H4 (cell line): ENCODE data around the gene SMLR1. TPM values are rescaled to one million over a fixed set of nuclear protein-coding genes. Genes with fewer than 3 reads are reported as not detected.

Source experiments
- total RNA-seq: library from RNA; depleted of rRNA; stranded (reverse); fragments of >200 nt; shearing (Covaris generic); gene quantifications from 2 replicates; pipeline ENCODE4 v1.2.3, GENCODE V29; 2014; rRNA removed

SMLR1 gene
- total RNA-seq, 1 experiment from 2014 or later = not detected

Other genes starting within 250 kb of the SMLR1 start
- 3.3 and 7.7 TPM in 2 replicates for gene EPB41L2, start 235.8 kb downstream of the SMLR1 start, total RNA-seq